Upper lobe of right lung (tissue), 1 donor: ENCODE data around the gene NUMB. TPM values are rescaled to one million over a fixed set of nuclear protein-coding genes. Genes with fewer than 3 reads are reported as not detected.
"Not testable (repeated sequence)": the region's sequence is repeated elsewhere in the genome, so short reads cannot be mapped to it uniquely, and the experiment has no call there.

Source experiments
- ATAC-seq: fragments of 200-7000 bp; cut with Tn5 transposase; one replicate; pipeline ENCODE4 v1.9.1; 2020; ENCODE audit warnings: mild to moderate bottlenecking, moderate library complexity
- DNase-seq: peaks from one replicate; pipeline ENCODE4 v3.0.0-alpha.2; 2020
- H3K27ac ChIP-seq: fragments of 200-600 bp; one replicate; pipeline ENCODE4 v1.8.0; 2022
- H3K27me3 ChIP-seq: fragments of 200-600 bp; one replicate; pipeline ENCODE4 v1.8.0; 2022; ENCODE audit warnings: mild to moderate bottlenecking
- H3K36me3 ChIP-seq: fragments of 200-600 bp; one replicate; pipeline ENCODE4 v1.8.0; 2022
- H3K4me1 ChIP-seq: fragments of 200-600 bp; one replicate; pipeline ENCODE4 v1.8.0; 2022
- H3K4me3 ChIP-seq: fragments of 200-600 bp; one replicate; pipeline ENCODE4 v1.8.0; 2022; ENCODE audit warnings: mild to moderate bottlenecking
- H3K9me3 ChIP-seq: fragments of 200-600 bp; one replicate; pipeline ENCODE4 v1.8.0; 2022
- intact Hi-C: fragments of 100-400 bp; cut with DNase I; formaldehyde crosslinking; loops from one replicate; pipeline ENCODE4 v1.11.0; 2022
- total RNA-seq: library from RNA; stranded (reverse); fragmentation: NEBNext Ultra II Directional; extraction: Animal tissue kit (Norgen Biotek cat#: 25700); gene quantifications from one replicate; pipeline ENCODE4 v1.2.1, GENCODE V29; 2021
- TF ChIP-seq, protein P1 (sequence below): fragments of 200-600 bp; IDR thresholded peaks from one replicate; pipeline ENCODE4 v1.8.0; 2022; ENCODE audit warnings: antibody characterized with exemption
- donor health status: DM: no; HTN: yes; CAD: no; lungs with severe emphysema.

NUMB gene
- total RNA-seq, 1 donor from 2014 or later = 139 TPM

GRCh38 chr14:73392329-73393257, 65.8 kb downstream of the NUMB start:
- DNase-seq (no peak), ATAC-seq (no peak)
- Histone ChIP-seq H3K4me3 (no peak overlapping the region), H3K27ac (no peak overlapping the region), H3K36me3 (peaks cover 7% of the 10 kb centered on the region), H3K4me1 (peaks cover 20% of the 10 kb centered on the region), H3K27me3 (no peaks in the 10 kb centered on the region), H3K9me3 (no peaks in the 10 kb centered on the region)
- TF ChIP-seq, protein P1, sequence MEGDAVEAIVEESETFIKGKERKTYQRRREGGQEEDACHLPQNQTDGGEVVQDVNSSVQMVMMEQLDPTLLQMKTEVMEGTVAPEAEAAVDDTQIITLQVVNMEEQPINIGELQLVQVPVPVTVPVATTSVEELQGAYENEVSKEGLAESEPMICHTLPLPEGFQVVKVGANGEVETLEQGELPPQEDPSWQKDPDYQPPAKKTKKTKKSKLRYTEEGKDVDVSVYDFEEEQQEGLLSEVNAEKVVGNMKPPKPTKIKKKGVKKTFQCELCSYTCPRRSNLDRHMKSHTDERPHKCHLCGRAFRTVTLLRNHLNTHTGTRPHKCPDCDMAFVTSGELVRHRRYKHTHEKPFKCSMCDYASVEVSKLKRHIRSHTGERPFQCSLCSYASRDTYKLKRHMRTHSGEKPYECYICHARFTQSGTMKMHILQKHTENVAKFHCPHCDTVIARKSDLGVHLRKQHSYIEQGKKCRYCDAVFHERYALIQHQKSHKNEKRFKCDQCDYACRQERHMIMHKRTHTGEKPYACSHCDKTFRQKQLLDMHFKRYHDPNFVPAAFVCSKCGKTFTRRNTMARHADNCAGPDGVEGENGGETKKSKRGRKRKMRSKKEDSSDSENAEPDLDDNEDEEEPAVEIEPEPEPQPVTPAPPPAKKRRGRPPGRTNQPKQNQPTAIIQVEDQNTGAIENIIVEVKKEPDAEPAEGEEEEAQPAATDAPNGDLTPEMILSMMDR = no peak
- intact Hi-C loops = no loop called here

DNA sequence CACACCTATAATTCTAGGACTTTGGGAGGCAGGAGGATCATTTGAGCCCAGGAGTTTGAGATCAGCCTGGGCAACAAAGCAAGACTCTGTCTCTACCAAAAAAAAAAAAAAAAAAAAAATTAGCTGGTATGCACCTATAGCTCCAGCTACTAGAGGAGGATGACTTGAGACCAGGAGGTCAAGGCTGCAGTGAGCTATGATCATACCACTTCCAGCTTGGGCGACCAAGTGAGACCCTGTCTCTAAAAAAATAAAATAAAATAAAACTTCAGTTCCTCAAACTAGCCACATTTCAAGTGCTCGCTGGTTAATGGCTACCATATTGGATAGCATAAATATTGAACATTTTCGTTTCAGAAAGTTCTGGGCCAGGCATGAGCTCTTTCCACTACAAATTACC, 70.5 kb downstream of the NUMB start:
- peaks cover 11% of the 10 kb centered on the region for H3K9me3 ChIP-seq

DNA sequence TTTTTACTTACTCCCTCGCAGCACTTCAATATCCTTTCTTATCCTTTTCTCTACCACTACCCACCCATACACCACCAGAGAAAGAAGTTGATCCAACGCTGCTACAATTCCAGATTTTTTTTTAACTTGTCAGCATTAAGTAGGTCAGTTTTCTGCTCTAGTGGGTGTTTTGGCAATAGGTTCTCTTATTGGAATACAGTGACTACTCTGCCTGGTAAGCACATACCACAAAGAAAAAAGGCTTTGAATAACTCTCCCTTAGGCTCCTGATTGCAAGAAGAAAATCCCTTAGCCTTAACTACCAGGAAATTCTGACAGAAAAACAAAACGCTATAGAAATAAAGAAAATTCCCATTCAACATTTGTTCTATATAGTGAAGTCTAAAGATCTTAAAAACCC, 72.0 kb downstream of the NUMB start:
- ATAC-seq (no peak), DNase-seq (no peak)
- H3K27me3 ChIP-seq = no peaks in the 10 kb centered on the region
- no peaks in the 10 kb centered on the region for H3K4me1 ChIP-seq
- H3K36me3 ChIP-seq = peaks cover 3% of the 10 kb centered on the region
- TF ChIP-seq, protein P1 = no peak
- H3K27ac ChIP-seq = no peak overlapping the region
- no peak overlapping the region for H3K4me3 ChIP-seq
- peaks cover 12% of the 10 kb centered on the region for H3K9me3 ChIP-seq
- intact Hi-C loops = no loop called here

More for the DNA sequence above, 70.5 kb downstream of the NUMB start:
- H3K27me3 ChIP-seq, H3K27ac ChIP-seq, intact Hi-C loops, H3K36me3 ChIP-seq, ATAC-seq, DNase-seq, H3K4me1 ChIP-seq, H3K4me3 ChIP-seq: not testable (repeated sequence)

DNA sequence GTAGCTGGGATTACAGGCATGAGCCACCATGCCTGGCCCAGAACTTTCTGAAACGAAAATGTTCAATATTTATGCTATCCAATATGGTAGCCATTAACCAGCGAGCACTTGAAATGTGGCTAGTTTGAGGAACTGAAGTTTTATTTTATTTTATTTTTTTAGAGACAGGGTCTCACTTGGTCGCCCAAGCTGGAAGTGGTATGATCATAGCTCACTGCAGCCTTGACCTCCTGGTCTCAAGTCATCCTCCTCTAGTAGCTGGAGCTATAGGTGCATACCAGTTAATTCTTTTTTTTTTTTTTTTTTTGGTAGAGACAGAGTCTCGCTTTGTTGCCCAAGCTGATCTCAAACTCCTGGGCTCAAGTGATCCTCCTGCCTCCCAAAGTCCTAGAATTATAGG, 73.3 kb downstream of the NUMB start:
- intact Hi-C loops, H3K4me3 ChIP-seq, H3K36me3 ChIP-seq, ATAC-seq, H3K27ac ChIP-seq, H3K4me1 ChIP-seq, DNase-seq, H3K27me3 ChIP-seq: not testable (repeated sequence)
- H3K9me3 ChIP-seq = peaks cover 12% of the 10 kb centered on the region

DNA sequence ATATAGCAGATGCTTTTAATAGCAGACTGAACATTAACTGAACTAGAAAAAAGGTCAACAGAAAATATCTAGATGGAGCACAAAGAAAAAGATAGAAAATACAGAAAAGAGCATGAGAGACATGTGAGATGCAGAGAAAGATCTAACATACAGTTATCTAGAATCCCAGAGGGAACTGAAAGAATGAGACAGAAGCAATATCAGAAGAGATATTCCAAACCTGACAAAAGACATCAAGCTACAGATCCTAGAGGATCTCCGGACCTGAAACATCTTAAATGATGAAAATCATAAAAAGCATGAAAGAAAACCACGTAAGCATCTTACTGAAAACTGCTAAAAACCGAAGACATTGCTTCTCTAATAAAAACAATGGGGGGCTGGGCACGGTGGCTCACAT, 75.0 kb downstream of the NUMB start:
- Histone ChIP-seq H3K36me3 (peaks cover 3% of the 10 kb centered on the region), H3K9me3 (peaks cover 12% of the 10 kb centered on the region), H3K27ac (no peak overlapping the region), H3K4me3 (no peak overlapping the region), H3K27me3 (no peaks in the 10 kb centered on the region), H3K4me1 (no peaks in the 10 kb centered on the region)
- ATAC-seq (no peak), DNase-seq (no peak)
- intact Hi-C loops = no loop called here
- TF ChIP-seq, protein P1 = no peak

- Histone ChIP-seq H3K27ac (no peak overlapping the region), H3K4me1 (no peaks in the 10 kb centered on the region), H3K9me3 (peaks cover 12% of the 10 kb centered on the region), H3K4me3 (no peak overlapping the region), H3K36me3 (peaks cover 3% of the 10 kb centered on the region), H3K27me3 (no peaks in the 10 kb centered on the region)
- intact Hi-C loops = no loop called here
- ATAC-seq (no peak), DNase-seq (no peak)
- TF ChIP-seq, protein P1 = no peak
These were observed 76.8 kb downstream of the NUMB start for GRCh38 chr14:73381380-73382013.
